GM12878 (cell line): Measurements from ENCODE around the gene NGF.

Experiments used
- CEBPB ChIP-seq, 2 experiments: fragments of 150-350 bp in 1 of 2; IDR thresholded peaks; 2 replicates each; pipeline ENCODE4 v1.6.1; 2012 to 2014; ENCODE audit warnings: low read depth in 2 of 2, low read length in 2 of 2, borderline replicate concordance in 1 of 2, inconsistent platforms in 1 of 2
- ELK1 ChIP-seq: IDR thresholded peaks from 2 replicates; pipeline ENCODE4 v1.6.1; 2012; ENCODE audit warnings: low read depth, low read length, improper control_type of control experiment
- EZH2 ChIP-seq: IDR thresholded peaks from 2 replicates; pipeline ENCODE4 v1.6.1; 2012; ENCODE audit warnings: low read depth, mild to moderate bottlenecking, control low read depth, inconsistent platforms, low read length, borderline replicate concordance; ENCODE audit not compliant: control insufficient read depth
- GABPA ChIP-seq: IDR thresholded peaks from 2 replicates; pipeline ENCODE4 v1.6.1; 2014; ENCODE audit warnings: antibody characterized with exemption, low read depth, mild to moderate bottlenecking, inconsistent platforms
- JUND ChIP-seq: IDR thresholded peaks from 2 replicates; pipeline ENCODE4 v1.6.1; 2012; ENCODE audit warnings: low read depth, mild to moderate bottlenecking, low read length, improper control_type of control experiment, moderate library complexity
- POLR2A ChIP-seq: IDR thresholded peaks from 2 replicates; pipeline ENCODE4 v1.6.1; 2011; ENCODE audit warnings: low read depth, mild to moderate bottlenecking, low read length
- REST ChIP-seq: IDR thresholded peaks from 2 replicates; pipeline ENCODE4 v1.6.1; 2012; ENCODE audit warnings: mild to moderate bottlenecking, low read depth, low read length
- SMC3 ChIP-seq: IDR thresholded peaks from 2 replicates; pipeline ENCODE4 v1.6.1; 2011; ENCODE audit warnings: low read length, improper control_type of control experiment, borderline replicate concordance
- TCF12 ChIP-seq: IDR thresholded peaks from 2 replicates; pipeline ENCODE4 v1.6.1; 2011; ENCODE audit warnings: low read depth, mild to moderate bottlenecking, low read length
- ZSCAN29 ChIP-seq: fragments of 450-650 bp; IDR thresholded peaks from 2 replicates; pipeline ENCODE4 v1.6.1; 2017; ENCODE audit warnings: mild to moderate bottlenecking, moderate library complexity
- TF ChIP-seq, protein P1 (sequence below): IDR thresholded peaks from 2 replicates; pipeline ENCODE4 v1.6.1; 2012; ENCODE audit warnings: low read length, inconsistent platforms
- TF ChIP-seq, protein P2 (sequence below), 3 experiments: IDR thresholded peaks in 2 of 3; conservative IDR thresholded peaks in 1 of 3; 2 replicates each; pipeline ENCODE4 v1.5.1; 2011; ENCODE audit warnings: low read depth in 3 of 3, low read length in 3 of 3, mild to moderate bottlenecking in 3 of 3, control low read depth in 2 of 3, moderate library complexity in 2 of 3, inconsistent platforms in 1 of 3, mixed read lengths in 1 of 3; ENCODE audit not compliant: control insufficient read depth in 2 of 3, insufficient read depth in 1 of 3; ENCODE audit errors: extremely low read depth in 1 of 3

DNA sequence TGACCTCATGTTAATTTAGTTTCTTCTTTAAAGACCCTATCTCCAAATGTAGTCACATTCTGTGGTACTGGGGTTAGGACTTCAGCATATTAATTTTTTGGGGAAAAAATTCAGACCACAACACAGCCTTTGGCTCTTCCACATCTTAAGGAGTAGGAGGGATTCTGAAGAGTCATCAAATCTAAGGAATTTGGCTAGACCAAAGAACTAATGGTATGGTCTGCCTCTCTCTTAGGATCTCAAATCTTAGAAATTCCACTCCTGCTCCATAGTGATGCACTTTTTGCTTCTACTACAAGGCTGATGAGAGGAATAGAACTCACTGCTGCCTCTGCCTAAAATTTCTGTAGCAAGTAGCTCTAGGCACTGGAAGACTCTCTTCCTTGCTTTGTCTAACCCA is 80.5 kb downstream of the NGF start:
- no peak for TF ChIP-seq REST
- TF ChIP-seq GABPA = no peak
- TF ChIP-seq CEBPB (IDR thresholded peaks at IDR 0.05; ENCODE audit: borderline replicate concordance in 1 of 2, low read depth in 2 of 2, low read length in 2 of 2) = no peak
- TF ChIP-seq, protein P1, sequence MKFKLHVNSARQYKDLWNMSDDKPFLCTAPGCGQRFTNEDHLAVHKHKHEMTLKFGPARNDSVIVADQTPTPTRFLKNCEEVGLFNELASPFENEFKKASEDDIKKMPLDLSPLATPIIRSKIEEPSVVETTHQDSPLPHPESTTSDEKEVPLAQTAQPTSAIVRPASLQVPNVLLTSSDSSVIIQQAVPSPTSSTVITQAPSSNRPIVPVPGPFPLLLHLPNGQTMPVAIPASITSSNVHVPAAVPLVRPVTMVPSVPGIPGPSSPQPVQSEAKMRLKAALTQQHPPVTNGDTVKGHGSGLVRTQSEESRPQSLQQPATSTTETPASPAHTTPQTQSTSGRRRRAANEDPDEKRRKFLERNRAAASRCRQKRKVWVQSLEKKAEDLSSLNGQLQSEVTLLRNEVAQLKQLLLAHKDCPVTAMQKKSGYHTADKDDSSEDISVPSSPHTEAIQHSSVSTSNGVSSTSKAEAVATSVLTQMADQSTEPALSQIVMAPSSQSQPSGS = no peak
- TF ChIP-seq ZSCAN29 = no peak
- TF ChIP-seq, protein P2, sequence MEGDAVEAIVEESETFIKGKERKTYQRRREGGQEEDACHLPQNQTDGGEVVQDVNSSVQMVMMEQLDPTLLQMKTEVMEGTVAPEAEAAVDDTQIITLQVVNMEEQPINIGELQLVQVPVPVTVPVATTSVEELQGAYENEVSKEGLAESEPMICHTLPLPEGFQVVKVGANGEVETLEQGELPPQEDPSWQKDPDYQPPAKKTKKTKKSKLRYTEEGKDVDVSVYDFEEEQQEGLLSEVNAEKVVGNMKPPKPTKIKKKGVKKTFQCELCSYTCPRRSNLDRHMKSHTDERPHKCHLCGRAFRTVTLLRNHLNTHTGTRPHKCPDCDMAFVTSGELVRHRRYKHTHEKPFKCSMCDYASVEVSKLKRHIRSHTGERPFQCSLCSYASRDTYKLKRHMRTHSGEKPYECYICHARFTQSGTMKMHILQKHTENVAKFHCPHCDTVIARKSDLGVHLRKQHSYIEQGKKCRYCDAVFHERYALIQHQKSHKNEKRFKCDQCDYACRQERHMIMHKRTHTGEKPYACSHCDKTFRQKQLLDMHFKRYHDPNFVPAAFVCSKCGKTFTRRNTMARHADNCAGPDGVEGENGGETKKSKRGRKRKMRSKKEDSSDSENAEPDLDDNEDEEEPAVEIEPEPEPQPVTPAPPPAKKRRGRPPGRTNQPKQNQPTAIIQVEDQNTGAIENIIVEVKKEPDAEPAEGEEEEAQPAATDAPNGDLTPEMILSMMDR (IDR thresholded peaks at IDR 0.05 in 2 of 3, conservative IDR thresholded peaks at IDR 0.05 in 1 of 3; ENCODE audit: control insufficient read depth in 2 of 3, extremely low read depth in 1 of 3, insufficient read depth in 1 of 3, low read depth in 3 of 3, low read length in 3 of 3) = no peak
- TF ChIP-seq TCF12 = no peak
- TF ChIP-seq EZH2 = no peak
- TF ChIP-seq JUND = no peak
- TF ChIP-seq SMC3 = no peak
- TF ChIP-seq POLR2A = no peak
- no peak for TF ChIP-seq ELK1
